RWPE1 (cell line): ENCODE measurements around the gene DCAF11.

Experiments used
- CTCF ChIA-PET: fragments of 350-600 bp; sonication (Branson Sonifier 250); formaldehyde crosslinking; extraction: SDS; loops from one replicate; lab custom pipeline; 2021; lab: Yijun Ruan, JAX
- POLR2A ChIA-PET: fragments of 400-600 bp; formaldehyde crosslinking; extraction: SDS; loops from one replicate; lab custom pipeline; 2020; ENCODE audit warnings: antibody characterized with exemption; ENCODE audit not compliant: low non-redundant PET; lab: Yijun Ruan, JAX
- DNase-seq: peaks from one replicate; pipeline ENCODE4 v3.0.0; 2012; ENCODE audit warnings: low spot score
- H3K27ac ChIP-seq: fragments of 450-650 bp; 2 replicates; pipeline ENCODE4 v1.5.1; 2017
- TF ChIP-seq, protein P1 (sequence below): fragments of 450-650 bp; conservative IDR thresholded peaks from 2 replicates; pipeline ENCODE4 v1.5.1; 2017; ENCODE audit warnings: low read depth, mild to moderate bottlenecking

Gene DCAF11

DNA sequence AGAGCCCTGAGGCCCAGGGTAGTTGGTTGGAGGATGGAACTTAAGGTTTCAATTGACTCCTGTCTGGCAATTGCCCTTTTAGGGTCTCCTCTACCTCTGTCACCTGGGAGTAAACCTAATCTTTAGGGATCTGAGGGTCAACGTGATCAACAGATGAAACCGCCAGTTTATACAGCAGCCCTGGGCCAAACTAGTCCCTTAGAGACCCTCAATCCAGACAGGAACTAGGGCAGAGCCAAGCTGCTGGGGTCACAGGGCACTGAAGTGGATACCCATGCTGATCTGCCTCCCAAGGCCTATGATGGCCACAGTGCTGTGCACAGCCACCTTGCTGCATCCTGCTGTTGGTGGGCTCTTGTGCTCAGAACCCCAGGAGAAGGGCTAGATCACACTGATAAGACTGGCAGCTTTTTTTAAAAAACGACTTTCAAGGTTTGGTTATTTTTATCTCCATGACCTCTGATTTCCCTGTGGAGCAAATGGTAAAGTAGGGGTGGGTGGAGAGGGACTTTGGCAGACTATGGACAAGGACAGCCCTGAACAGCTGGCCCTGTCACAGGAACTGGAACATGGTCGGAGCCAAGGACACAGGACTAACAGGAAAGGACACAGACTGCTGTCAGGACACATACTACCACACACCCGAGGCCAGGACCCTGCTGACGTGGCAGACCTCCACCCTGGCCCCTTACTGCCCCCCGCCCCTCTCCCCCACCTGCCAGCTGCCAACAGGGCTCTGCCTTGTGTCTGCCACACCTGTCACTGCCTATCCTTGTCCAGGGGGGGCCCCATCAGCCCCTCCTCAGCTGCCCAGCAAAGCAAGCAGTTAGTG is 16.4 kb downstream of the DCAF11 start:
- CTCF ChIA-PET = no interaction called here
- TF ChIP-seq, protein P1, sequence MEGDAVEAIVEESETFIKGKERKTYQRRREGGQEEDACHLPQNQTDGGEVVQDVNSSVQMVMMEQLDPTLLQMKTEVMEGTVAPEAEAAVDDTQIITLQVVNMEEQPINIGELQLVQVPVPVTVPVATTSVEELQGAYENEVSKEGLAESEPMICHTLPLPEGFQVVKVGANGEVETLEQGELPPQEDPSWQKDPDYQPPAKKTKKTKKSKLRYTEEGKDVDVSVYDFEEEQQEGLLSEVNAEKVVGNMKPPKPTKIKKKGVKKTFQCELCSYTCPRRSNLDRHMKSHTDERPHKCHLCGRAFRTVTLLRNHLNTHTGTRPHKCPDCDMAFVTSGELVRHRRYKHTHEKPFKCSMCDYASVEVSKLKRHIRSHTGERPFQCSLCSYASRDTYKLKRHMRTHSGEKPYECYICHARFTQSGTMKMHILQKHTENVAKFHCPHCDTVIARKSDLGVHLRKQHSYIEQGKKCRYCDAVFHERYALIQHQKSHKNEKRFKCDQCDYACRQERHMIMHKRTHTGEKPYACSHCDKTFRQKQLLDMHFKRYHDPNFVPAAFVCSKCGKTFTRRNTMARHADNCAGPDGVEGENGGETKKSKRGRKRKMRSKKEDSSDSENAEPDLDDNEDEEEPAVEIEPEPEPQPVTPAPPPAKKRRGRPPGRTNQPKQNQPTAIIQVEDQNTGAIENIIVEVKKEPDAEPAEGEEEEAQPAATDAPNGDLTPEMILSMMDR = no peak
- H3K27ac ChIP-seq = no peak overlapping the region

DNA sequence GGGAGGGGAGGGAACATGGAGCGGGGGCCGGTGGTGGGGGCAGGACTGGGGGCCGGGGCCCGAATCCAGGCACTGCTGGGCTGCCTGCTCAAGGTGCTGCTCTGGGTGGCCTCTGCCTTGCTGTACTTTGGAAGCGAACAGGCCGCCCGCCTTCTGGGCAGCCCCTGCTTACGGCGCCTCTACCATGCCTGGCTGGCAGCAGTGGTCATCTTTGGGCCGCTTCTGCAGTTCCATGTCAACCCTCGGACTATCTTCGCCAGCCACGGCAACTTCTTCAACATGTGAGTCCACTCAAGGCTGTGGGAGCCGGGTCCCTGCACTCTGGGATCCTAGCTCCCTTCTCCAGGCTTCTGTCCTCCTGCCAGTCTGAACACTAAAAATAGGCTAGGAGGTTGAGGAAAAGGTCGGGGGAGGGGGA is 17.0 kb downstream of the DCAF11 start:
- TF ChIP-seq, protein P1 = no peak
- H3K27ac ChIP-seq = no peak overlapping the region
- CTCF ChIA-PET = no interaction called here
- DNase-seq = no peak
- POLR2A ChIA-PET = no interaction called here

More for the DNA sequence above, 16.4 kb downstream of the DCAF11 start:
- DNase-seq = no peak
- POLR2A ChIA-PET = no interaction called here

DNA sequence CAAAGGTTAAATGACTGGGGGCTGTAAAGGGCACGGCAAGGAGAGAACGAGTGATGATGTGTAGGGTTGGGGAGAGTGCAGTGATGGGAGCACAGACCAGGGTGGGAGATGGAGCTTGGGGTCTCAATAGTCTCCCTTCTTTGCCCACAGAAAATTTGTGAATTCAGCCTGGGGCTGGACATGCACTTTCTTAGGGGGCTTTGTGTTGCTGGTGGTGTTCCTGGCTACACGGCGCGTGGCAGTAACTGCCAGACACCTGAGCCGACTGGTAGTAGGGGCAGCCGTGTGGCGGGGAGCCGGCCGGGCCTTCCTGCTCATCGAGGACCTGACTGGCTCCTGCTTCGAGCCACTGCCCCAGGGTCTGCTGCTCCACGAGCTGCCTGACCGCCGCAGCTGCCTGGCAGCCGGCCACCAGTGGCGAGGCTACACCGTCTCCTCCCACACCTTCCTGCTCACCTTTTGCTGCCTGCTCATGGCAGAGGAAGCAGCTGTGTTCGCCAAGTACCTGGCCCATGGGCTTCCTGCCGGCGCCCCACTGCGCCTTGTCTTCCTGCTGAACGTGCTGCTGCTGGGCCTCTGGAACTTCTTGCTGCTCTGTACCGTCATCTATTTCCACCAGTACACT is 17.6 kb downstream of the DCAF11 start:
- CTCF ChIA-PET = no interaction called here

DNA sequence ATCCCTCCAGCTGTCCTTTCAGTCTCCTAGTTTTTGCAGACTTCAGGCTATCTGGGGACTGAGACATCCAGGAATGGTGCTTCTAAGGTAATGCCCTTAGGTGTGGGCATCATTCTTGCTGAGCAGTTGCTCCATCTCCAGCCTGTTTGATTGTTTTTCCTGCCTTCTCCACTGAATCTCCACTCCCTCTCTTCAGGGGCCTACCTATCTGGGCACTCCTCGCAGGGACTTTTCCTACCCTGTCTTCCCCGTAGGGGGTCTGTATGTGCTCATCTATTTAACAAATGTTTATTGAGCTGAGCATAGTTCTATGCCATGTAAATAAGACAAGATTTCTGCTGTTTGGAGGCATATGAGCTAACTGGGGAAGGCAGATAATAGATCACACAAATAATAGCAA is 18.4 kb downstream of the DCAF11 start:
- ChIA-PET POLR2A (no interaction called here), CTCF (interaction anchor here (0.6 kb wide), 1 partner anchor 9 kb away, joined by 4 read pairs; no protein-coding TSS in a partner anchor)
- TF ChIP-seq, protein P1 = no peak
- no peak overlapping the region for H3K27ac ChIP-seq
- DNase-seq = no peak

More for the DNA sequence above, 17.6 kb downstream of the DCAF11 start:
- POLR2A ChIA-PET = no interaction called here
- peak overlapping the region; percentile 6; the same call in 1 of the 2 replicates for H3K27ac ChIP-seq
- DNase-seq = no peak
- TF ChIP-seq, protein P1 = no peak

DNA sequence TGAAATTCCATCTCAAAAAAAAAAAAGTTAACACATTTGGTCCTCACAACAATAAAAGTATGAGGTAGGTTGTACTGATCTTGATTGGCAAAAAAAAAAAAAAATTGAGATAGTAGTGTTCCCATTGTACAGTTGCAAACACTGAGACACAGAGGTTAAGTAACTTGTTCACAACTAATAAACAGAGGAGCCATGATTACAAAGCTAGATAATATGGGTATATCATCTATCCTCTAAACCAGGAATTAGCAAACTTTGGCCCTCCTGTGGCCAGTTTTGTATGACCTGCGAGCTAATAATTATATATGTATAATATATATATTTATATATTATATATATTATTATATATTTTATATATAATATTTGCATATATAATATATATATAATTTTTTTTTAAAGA is 19.2 kb downstream of the DCAF11 start:
- POLR2A ChIA-PET = no interaction called here
- no peak for DNase-seq
- CTCF ChIA-PET = interaction anchor here (0.6 to 0.7 kb wide), 2 partner anchors 10 to 70 kb away, joined by 4 to 5 read pairs; no protein-coding TSS in a partner anchor
- TF ChIP-seq, protein P1 = no peak
- no peak overlapping the region for H3K27ac ChIP-seq

DNA sequence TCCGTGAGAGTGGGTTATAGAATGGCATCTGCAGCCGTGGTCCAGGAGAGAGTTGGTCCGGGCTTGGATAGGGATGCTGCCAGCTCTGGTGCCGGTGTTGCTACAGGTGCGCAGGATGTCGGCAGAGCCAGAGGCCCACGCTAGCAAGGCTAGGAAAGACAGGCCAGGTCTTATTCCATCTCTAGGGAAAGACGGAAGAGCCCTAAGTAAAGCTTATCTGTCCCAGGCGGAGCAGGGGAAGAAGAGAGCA is 20.9 kb downstream of the DCAF11 start:
- TF ChIP-seq, protein P1 = no peak
- POLR2A ChIA-PET = interaction anchor here (0.9 to 2.6 kb wide), 3 partner anchors 11 to 21 kb away, joined by 3 to 12 read pairs (median 5); partner anchors contain the start of genes DCAF11, NRL, PSME2 and RNF31
- no peak for DNase-seq
- CTCF ChIA-PET = no interaction called here
- H3K27ac ChIP-seq = peak overlapping the region; percentile 96
